Left hindlimb (tissue), 1 donor: ENCODE measurements around the gene MAPRE3.
"Not testable (repeated sequence)": the region's sequence is repeated elsewhere in the genome, so short reads cannot be mapped to it uniquely, and the experiment has no call there.

Experiments
- DNase-seq: peaks from one replicate; pipeline ENCODE4 v3.0.0-alpha.2; 2018

Gene MAPRE3

DNA sequence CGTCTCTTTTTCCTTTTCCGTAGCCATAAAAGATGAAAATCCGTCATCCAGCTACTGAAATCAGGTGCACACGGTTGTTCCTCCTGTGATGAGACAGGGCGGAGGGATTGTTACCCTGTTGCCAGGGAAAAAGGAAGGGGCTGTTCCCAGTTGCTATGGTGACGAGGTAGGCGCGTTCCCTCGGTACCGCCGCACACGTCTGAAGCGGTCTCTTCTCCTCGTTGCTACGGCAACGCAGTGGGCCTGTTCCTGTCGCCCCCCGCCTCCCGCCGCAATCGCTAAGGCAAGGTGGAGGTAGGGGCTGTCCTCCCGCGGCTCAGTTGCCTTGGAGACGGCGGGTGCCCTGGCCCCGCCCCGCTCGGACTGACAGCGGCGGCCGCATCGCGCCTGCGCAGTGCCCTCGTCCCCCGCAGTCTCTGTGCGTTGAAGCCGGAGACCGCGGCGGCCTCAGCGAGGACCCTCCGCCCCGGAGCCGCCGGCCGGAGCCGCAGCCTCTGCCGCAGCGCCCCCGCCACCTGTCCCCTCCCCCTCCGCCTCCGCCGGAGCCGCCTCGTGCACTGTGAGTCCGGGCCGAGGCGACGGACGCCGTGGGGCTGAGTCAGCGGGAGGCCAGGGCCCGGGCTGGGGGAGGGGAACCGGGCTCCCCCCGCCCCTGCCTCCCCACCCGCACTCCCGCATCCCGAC is at the start of gene MAPRE3:
TSS of gene MAPRE3 (plus strand) at position 394 of the 684 bp plus-strand sequence. CDS start 51,582 bp downstream, outside the sequence.
- DNase-seq = peak; percentile 87

DNA sequence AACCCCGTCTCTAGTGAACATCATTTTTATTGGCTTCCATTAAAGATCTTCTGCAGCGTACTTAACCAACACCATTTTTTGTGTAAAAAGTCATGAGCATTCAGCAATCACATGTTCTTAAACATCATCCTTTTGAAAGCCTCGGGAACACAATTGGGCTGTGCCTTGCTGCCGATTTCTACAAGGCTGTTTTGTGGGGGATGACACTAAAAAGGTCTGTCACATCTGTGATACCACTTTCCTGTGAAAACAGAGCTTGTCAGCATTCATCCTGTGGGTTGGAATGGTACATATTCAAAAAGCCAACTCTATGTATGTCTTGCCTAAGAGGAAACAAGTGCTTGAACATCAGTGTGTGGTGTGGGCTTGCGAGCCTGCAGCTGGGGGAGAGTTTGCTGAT is 49.1 kb upstream of the MAPRE3 start:
- DNase-seq = no peak

DNA sequence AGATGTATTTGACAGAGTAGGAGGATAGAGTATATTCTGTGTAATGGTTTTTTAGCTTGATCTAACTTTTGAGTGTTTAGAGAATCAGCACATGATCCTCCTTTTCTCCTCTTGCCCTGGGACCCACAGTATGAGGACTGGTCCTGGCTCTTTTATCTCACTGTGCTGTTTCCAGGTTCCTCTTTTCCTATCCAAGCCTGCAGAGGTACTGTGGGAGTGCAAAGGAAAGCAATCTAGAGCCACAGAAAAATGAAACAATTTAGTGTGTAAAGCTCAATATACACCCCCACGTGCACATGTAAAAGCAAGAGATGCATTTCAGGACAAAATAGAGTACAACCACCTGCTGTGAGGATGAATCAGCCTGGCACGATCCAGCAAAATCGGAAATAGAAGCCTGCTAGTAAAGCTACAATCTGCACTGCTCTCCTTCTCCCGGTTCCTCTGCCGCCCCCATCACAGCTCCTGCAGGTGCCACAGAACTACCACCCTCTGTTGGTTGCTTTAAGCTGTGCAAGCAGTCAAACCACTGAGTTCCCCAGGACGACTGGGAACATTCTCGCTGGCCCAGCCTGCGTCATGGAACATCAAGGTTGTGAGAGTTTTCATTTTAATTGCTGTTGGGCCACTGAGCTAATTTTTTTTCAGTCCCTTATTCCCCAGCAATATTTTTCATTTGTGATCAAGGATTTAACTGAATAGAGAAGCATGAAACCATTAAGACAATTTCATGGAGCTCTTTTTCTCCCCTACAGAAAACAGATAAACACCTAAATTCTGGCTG is 47.8 kb upstream of the MAPRE3 start:
- DNase-seq = no peak

DNA sequence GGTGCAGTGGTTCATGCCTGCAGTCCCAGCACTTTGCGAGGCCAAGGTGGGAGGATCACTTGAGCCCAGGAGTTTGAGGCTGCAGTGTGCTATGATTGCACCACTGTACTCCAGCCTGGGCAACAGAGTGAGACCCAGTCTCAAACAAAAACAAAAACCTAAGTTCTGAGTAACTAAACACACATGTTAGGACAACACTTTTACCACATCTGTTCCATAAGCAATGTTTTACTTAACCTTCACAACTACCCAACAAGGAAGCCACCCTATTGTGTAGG is 47.3 kb upstream of the MAPRE3 start:
- DNase-seq = not testable (repeated sequence)

DNA sequence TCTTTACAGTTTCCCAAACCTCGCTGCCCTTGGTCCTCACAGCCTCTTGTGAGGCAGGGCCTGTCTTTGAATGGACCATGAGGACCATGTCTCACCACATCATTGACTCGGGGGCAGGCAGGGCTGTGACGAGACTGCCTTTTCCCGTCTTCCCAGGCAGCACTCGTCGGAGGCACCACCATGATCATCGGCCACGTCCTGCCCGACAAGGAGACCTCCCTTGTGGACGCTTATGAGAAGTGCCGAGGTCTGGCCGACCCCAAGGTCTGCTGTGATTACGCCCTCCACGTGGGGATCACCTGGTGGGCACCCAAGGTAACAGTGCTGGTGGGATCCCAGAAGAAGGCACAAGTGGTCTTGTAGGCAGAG is 45.7 kb upstream of the MAPRE3 start:
- DNase-seq = no peak

GRCh38 chr2:26925100-26925791 is 45.2 kb upstream of the MAPRE3 start:
- DNase-seq = no peak

DNA sequence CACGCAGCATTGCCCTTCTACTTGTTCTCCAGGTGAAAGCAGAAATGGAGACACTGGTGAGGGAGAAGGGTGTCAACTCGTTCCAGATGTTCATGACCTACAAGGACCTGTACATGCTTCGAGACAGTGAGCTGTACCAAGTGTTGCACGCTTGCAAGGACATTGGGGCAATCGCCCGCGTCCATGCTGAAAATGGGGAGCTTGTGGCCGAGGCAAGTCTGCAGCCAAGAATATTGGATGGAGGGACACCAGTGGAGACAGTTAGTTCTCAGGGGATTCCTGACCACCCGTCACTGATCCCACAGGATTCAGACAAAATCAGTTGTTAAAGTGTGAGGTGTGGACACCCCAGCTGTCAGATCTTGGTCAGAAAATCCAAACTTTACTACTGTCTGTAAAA is 43.2 kb upstream of the MAPRE3 start:
- DNase-seq = no peak

GRCh38 chr2:26932974-26933373 is 37.5 kb upstream of the MAPRE3 start:
- no peak for DNase-seq

DNA sequence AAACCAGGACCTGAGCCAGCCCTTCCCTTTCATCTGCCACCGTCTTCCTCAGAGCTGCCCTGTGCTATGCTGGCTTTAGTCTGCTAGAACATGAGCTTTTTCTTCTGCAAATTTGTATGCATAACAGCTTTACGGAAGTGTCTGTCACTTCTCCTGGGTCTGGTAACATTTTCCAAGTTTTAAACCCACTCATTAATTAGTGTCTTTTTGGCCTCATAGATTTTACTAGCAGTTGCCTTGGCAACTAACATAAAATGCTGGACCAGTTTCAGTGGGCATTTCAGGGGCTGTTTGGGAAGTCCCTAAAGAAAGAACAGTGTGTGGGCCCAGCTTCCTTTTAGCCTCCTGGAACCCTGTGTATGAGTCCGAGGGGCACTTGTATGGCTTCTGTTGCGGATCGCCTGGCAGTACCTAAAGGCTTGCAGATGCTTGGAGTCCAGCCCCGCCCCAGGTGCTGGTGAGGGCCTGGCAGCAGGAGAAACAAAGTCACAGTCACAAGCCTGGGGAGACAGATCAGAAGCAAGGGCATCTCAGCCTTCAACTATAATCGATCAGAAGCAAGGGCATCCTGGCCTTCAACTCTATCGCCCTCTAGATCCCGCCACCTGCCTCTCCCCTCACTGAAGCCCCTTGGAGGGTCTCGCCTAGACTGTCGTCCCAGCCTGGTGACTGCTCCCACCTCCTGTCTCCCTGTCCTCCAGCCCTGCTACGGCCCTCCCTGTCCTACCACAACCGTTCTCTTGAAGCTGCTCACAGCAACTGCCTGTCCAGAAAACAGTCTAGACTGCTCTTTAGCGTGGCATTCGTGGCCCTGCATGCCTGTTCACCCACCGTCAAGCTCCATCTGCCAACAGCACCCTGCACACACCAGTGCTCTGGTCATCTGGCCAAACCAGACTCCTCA is 36.8 kb upstream of the MAPRE3 start:
- no peak for DNase-seq

DNA sequence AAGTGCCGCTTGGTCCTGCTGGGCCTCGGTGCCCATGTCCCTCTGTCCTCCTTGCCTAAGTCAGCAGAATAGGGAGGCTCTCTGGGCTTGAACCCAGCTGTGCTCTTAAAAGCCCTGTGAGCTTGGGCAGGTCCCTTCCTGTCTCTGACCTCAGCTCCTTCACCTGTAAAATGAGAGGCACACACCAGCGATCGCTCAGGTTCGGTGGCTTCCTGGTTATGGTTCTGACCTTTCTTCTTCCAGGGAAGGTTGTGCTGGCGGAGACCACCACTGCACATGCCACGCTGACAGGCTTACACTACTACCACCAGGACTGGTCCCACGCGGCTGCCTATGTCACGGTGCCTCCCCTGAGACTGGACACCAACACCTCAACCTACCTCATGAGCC is 36.1 kb upstream of the MAPRE3 start:
- DNase-seq = no peak

DNA sequence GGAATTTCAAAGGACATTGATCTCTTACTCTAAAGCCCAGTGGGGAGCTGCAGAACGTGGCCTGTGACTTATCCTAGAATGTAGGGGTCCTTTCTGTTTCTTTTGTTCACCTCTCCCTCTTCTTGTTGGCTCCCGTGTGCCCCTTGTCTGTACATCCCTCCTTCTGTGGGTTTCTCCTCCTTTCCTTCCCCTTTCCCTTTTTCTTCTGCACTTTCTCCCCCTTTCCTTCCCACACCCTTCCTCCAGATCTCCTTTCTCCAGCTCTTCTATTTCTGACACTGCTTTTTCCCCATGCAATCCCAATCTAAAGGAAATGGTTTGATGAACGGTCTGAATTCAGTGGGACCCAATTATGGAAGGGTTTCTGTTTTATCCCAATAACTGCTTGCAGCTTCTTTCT is 35.5 kb upstream of the MAPRE3 start:
- DNase-seq = no peak

GRCh38 chr2:26936855-26937254 is 33.6 kb upstream of the MAPRE3 start:
- DNase-seq = no peak

DNA sequence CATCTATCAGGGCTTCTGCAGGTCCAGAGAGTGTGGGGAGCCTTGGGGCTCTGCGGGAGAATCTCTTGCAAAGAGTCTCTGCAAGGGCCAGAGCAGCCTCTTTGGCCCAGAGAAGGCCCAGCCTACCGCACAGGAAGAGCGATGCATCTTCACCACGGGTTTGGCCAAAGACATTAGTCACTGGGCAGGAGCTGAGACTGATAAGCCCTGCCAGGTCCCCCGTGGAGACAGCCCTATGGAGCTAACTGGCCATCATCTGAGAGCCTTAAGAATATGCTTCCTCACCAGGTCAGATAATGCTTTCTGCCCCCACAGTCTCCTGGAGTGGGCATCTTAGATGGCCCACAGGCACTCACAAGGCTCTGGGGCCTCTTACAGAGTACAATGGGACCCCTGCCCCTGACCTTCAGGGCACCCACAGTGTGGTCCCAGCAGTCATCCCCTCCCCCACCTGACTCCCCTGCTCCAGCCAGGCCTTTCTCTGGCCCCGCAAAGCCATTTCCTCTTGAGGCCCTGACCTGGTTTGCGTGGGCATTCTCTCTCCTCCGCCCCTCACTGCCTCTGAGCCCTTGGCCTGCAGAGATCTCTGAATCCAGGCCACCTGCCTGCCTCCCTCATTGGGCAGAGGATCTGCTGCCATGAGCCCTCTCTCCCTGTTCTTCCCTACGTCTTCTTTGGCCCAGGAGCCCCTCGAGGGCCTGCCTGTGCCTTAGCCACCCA is 31.9 kb upstream of the MAPRE3 start:
- DNase-seq = no peak

DNA sequence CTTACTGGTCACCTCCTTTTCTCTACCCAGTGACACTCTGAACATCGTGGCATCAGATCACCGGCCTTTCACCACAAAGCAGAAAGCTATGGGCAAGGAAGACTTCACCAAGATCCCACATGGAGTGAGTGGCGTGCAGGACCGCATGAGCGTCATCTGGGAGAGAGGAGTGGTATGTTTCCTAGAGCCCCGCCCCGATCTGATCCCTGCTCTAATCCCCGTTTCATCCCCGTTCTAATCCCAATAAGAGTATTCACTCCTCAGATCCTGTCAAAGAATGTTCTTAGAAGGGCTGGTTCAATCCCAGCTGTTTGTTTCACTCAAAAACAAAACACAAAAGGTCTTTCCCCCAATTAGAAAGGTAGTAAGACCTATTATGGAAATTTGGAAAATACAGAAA is 30.4 kb upstream of the MAPRE3 start:
- no peak for DNase-seq

GRCh38 chr2:26941486-26941885 is 29.0 kb upstream of the MAPRE3 start:
- DNase-seq = no peak

- peak; percentile 60 for DNase-seq
Measured at GRCh38 chr2:26942543-26943295, 27.7 kb upstream of the MAPRE3 start.

GRCh38 chr2:26945991-26946750 is 24.3 kb upstream of the MAPRE3 start:
- DNase-seq = no peak

- DNase-seq = peak; percentile 75
Measured at GRCh38 chr2:26946841-26947784, 23.3 kb upstream of the MAPRE3 start.

- DNase-seq = no peak
Measured at GRCh38 chr2:26948800-26949199, 21.6 kb upstream of the MAPRE3 start.

GRCh38 chr2:26950246-26950645 is 20.2 kb upstream of the MAPRE3 start:
- DNase-seq = no peak
